Measurements from ENCODE around the gene PACS1.

PACS1 gene

GRCh38 chr11:66143264-66143566, 73.1 kb downstream of the PACS1 start:
- no peak for DNase-seq (ENCODE audit: low spot score)

GRCh38 chr11:66143996-66144678, 74.1 kb downstream of the PACS1 start:
- DNase-seq (ENCODE audit: low spot score): no peak

- DNase-seq (ENCODE audit: low spot score): no peak
These were observed 76.0 kb downstream of the PACS1 start for GRCh38 chr11:66146074-66146473.

GRCh38 chr11:66146940-66147339, 76.9 kb downstream of the PACS1 start:
- no peak for DNase-seq (ENCODE audit: low spot score)

GRCh38 chr11:66150140-66150539, 80.1 kb downstream of the PACS1 start:
- no peak for DNase-seq (ENCODE audit: low spot score)

- no peak for DNase-seq (ENCODE audit: low spot score)
These were observed 80.7 kb downstream of the PACS1 start for GRCh38 chr11:66150725-66151124.

GRCh38 chr11:66151273-66151672, 81.2 kb downstream of the PACS1 start:
- DNase-seq (ENCODE audit: low spot score): no peak

- DNase-seq (ENCODE audit: low spot score): no peak
These were observed 84.0 kb downstream of the PACS1 start for GRCh38 chr11:66154109-66154508.

- no peak for DNase-seq (ENCODE audit: low spot score)
These were observed 85.5 kb downstream of the PACS1 start for GRCh38 chr11:66155387-66156073.

GRCh38 chr11:66157182-66157864, 87.3 kb downstream of the PACS1 start:
- DNase-seq (ENCODE audit: low spot score): no peak

GRCh38 chr11:66158156-66158555, 88.1 kb downstream of the PACS1 start:
- DNase-seq (ENCODE audit: low spot score): no peak

GRCh38 chr11:66159324-66159984, 89.4 kb downstream of the PACS1 start:
- DNase-seq (ENCODE audit: low spot score): no peak

- no peak for DNase-seq (ENCODE audit: low spot score)
These were observed 90.6 kb downstream of the PACS1 start for GRCh38 chr11:66160709-66161108.

- no peak for DNase-seq (ENCODE audit: low spot score)
These were observed 98.2 kb downstream of the PACS1 start for GRCh38 chr11:66168289-66168688.

- no peak for DNase-seq (ENCODE audit: low spot score)
These were observed 102.1 kb downstream of the PACS1 start for GRCh38 chr11:66172146-66172545.

GRCh38 chr11:66176650-66177049, 106.6 kb downstream of the PACS1 start:
- no peak for DNase-seq (ENCODE audit: low spot score)

GRCh38 chr11:66178183-66178582, 108.1 kb downstream of the PACS1 start:
- no peak for DNase-seq (ENCODE audit: low spot score)

- no peak for DNase-seq (ENCODE audit: low spot score)
These were observed 108.8 kb downstream of the PACS1 start for GRCh38 chr11:66178871-66179270.

GRCh38 chr11:66181632-66182315, 111.7 kb downstream of the PACS1 start:
- no peak for DNase-seq (ENCODE audit: low spot score)

GRCh38 chr11:66183494-66184048, 113.5 kb downstream of the PACS1 start:
- peak; percentile 19 for DNase-seq (ENCODE audit: low spot score)

- no peak for DNase-seq (ENCODE audit: low spot score)
These were observed 114.7 kb downstream of the PACS1 start for GRCh38 chr11:66184728-66185127.

- DNase-seq (ENCODE audit: low spot score): no peak
These were observed 116.4 kb downstream of the PACS1 start for GRCh38 chr11:66186470-66186869.
